GM13976 (cell line): ENCODE measurements around the gene UBR1.
"Not testable (repeated sequence)": the region's sequence is repeated elsewhere in the genome, so short reads cannot be mapped to it uniquely, and the experiment has no call there.

ENCODE experiments used
- DNase-seq: peaks from one replicate; pipeline ENCODE4 v3.0.0; 2012; ENCODE audit warnings: low spot score
- in situ Hi-C: fragments of 300-500 bp; cut with MboI; formaldehyde crosslinking; loops from one replicate; pipeline ENCODE4 v1.12.0; 2022; ENCODE audit warnings: low sequenced_read_pairs, mixed read lengths, inconsistent platforms; ENCODE audit not compliant: unreplicated experiment
- TF ChIP-seq, protein P1 (sequence below): IDR thresholded peaks from 2 replicates; pipeline ENCODE4 v1.5.1; 2012; ENCODE audit warnings: borderline replicate concordance, mild to moderate bottlenecking; ENCODE audit not compliant: insufficient read depth; ENCODE audit errors: extremely low read depth, missing control alignments, control extremely low read depth

UBR1 gene

DNA sequence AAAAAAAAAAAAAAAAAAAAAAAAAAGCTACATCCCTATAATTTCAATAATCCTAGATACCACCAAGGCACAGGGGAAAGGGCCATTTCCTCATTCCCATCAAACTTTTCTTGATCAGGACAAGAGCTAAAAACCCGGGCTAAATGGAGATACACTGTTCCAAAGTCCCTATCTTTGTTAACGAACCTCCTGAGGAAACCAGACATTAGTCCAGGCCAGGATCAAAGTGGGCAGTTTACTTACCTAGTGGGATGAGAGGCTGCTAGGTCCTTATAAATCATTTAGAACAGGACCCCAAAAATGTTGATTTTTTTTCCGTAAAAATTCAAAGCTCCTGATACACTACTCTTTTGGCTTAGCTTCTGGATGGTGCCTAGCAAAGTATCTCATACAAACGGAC, 35.6 kb downstream of the UBR1 start:
- no peak for DNase-seq
- TF ChIP-seq, protein P1, sequence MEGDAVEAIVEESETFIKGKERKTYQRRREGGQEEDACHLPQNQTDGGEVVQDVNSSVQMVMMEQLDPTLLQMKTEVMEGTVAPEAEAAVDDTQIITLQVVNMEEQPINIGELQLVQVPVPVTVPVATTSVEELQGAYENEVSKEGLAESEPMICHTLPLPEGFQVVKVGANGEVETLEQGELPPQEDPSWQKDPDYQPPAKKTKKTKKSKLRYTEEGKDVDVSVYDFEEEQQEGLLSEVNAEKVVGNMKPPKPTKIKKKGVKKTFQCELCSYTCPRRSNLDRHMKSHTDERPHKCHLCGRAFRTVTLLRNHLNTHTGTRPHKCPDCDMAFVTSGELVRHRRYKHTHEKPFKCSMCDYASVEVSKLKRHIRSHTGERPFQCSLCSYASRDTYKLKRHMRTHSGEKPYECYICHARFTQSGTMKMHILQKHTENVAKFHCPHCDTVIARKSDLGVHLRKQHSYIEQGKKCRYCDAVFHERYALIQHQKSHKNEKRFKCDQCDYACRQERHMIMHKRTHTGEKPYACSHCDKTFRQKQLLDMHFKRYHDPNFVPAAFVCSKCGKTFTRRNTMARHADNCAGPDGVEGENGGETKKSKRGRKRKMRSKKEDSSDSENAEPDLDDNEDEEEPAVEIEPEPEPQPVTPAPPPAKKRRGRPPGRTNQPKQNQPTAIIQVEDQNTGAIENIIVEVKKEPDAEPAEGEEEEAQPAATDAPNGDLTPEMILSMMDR: no peak
- in situ Hi-C loops: no loop called here

DNA sequence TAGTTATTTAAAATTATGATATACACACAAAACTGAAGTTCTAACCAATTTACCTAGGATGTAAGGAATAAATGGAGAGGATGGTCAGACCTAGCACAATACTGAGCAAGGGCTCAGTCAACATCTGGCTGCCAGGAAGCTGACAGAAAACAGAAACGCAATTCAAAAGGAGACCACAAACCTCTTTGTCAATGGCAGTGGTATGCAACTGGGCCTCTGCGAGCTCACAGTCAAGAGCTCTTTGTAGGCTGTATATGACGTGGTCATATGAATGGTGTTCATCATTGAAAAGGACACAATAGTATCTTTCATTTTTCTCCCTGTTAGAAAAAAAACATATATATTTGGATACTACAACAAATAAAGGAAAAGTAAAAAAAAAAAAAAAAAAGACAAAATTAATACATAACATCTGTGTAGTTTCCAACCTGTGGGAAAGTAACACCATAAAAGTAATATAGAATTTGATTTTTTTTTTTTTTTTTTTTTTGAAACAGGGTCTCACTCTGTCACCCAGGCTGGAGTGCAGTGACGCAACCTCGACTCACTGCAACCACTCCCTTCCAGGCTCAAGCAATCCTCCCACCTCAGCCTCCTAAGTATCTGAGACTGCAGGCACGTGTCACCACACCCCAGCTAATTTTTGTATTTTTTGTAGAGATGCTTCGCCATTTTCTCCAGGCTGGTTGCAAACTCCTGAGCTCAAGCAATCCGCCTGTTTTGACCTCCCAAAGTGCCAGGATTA, 37.9 kb downstream of the UBR1 start:
- in situ Hi-C loops: no loop called here
- peak; percentile 26 for DNase-seq
- TF ChIP-seq, protein P1: no peak

DNA sequence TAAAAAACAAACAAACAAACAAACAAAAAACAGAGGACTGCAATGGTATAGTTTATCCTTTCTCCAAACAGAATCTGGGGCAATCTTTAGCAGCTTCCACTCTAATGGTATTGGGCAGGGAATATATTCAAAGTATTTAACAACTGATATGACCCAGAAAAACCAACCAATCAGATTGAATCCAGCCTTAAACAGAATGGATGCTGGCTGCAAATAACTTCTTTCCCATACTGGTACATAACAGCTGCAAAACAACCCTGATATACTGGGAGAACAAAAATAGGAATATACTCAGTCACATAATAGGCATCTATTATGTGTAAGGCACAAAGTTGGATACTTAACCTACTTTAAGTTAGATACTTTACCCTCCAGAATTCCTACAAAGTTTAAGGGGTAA, 49.1 kb downstream of the UBR1 start:
- in situ Hi-C loops: no loop called here
- no peak for DNase-seq
- TF ChIP-seq, protein P1: no peak

DNA sequence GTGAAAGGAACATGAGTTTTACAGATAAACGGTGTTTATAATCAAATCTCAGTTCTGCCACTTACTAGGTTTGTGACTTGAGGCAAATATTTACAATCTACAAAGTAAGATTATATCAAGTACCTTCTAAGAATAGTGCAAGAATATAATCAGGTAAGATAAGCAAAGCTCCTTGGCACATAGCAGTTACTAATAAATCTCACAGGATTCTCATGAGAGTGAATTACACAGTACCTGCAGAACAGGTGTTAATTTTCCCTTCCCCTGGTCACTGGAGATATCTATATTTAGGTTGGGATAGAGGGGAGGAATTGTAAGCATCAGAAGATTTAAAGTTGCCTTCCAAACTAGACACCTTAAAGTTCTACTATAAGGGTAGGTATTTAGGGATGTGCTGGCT, 53.0 kb downstream of the UBR1 start:
- in situ Hi-C loops: no loop called here
- TF ChIP-seq, protein P1: no peak

DNA sequence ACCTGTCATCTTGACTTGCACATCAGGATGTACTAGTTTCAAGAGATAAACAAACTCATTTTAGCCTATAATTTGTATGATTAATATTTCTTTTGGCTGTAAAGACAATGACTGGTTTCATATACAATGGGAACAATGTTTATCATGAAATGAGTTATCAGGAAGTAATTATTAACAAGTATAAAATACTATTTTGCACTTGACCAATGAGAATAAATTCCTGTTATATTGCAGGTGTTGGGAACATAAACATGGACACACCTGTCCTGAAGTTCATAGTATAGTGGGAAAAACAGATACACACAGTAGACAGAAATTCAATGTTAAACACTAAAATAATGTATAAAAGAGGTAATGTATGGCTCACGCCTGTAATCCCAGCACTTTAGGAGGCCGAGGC, 56.9 kb downstream of the UBR1 start:
- TF ChIP-seq, protein P1: no peak
- no peak for DNase-seq
- in situ Hi-C loops: no loop called here

More for the DNA sequence above, 53.0 kb downstream of the UBR1 start:
- DNase-seq: no peak

DNA sequence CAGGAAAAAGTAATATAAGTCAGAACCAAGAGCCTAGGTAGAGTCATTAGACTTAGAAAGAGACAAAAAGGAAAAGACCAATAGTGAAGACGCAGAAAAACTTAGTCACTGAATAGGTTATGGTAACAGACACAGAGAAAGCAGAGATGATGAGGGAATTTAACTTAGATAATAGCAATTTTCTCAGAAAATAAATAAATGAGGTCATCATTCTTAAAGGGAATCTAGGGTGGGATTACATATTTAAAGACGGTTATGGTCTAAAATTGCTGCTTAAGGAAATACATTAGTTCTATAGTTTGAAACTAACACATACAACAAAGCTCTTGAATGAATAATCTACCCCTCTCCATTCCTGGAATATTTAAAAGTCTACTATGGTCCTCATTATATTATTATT, 59.4 kb downstream of the UBR1 start:
- TF ChIP-seq, protein P1: no peak
- DNase-seq: no peak
- in situ Hi-C loops: no loop called here

DNA sequence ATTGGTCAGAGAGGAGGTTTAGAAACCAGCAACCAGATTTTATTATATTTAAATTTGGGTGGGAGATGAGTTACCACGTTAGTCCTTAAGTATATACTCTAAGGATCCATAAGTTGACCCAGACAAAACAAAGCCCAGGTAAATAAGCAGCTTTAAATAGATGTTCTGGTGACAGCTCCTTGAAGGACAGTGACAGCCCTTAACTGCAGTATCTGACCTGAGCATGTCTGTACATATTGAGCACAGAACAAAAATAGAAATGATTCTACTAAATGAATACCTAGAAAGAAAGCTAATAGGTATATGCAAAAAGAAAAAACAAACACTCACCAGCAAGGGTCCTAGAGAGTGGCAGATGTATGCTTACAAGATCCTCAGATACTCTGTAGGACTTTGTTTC, 63.0 kb downstream of the UBR1 start:
- in situ Hi-C loops: no loop called here
- no peak for DNase-seq
- TF ChIP-seq, protein P1: no peak

DNA sequence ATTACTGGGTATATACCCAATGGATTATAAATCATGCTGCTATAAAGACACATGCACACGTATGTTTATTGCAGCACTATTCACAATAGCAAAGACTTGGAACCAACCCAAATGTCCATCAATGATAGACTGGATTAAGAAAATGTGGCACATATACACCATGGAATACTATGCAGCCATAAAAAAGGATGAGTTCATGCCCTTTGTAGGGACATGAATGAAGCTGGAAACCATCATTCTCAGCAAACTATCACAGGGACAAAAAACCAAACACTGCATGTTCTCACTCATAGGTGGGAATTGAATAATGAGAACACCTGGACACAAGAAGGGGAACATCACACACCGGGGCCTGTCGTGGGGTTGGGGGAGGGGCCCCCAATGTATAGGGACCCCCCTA, 64.8 kb downstream of the UBR1 start:
- DNase-seq, in situ Hi-C loops: not testable (repeated sequence)

DNA sequence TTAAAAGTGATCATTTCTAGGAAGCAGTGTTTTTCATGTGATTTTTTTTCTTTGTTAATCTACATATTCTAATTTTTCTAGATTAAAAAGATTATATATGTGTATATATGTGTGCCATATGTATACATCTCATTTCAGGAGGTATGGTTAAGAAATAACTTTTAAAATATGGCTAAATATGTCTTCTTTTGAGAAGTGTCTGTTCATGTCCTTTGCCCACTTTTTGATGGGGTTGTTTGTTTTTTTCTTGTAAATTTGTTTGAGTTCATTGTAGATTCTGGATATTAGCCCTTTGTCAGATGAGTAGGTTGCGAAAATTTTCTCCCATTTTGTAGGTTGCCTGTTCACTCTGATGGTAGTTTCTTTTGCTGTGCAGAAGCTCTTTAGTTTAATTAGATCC, 70.6 kb downstream of the UBR1 start:
- in situ Hi-C loops, DNase-seq: not testable (repeated sequence)
